NCI-H2227 (cell line): ENCODE data around the gene PLET1.

Source experiments
- DNase-seq: peaks from one replicate; lab custom pipeline; 2025; ENCODE audit not compliant: unreplicated experiment; lab: John Stamatoyannopoulos, UW

PLET1 gene

DNA sequence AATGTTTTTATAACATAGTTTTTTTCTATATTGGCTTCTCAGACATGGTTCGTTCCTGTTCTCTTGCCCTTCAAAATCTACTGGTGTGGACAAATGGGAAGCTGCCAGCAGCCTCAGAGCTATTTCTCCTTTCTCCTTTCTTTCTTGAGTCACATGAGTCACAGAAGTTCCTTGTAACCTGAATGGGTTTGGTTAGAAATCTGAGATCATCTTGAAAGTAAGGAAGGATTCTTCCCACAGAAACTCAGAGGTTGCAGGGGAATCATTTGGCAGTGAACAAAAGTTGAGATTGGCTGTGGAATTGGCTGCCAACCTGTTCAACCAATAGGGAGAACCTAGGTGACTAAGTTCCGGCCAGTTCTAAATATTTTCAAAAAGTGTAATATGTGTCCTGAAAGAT is 12.5 kb downstream of the PLET1 start:
- DNase-seq, result no peak

- no peak for DNase-seq
Observed at GRCh38 chr11:112247201-112247600, 13.5 kb downstream of the PLET1 start.

DNA sequence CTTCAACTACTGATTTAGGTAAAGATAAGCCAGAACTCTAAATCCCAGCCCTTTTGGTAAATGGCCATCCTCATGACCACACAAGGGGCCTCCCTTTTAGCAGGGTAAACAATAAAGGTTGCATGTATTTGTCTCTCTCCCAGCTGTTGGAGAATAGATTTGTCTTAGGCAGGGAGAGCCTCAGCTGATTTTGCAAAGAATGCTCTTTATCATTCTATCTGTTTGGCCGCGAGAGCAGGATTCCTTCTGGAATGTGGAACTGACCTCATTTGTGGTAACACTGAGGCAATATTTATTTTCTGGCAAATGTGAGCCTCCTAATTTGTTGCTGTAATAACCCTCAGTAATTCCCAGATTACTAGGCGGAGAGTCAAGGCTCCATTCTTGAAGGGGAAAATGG is 19.2 kb downstream of the PLET1 start:
- DNase-seq, result no peak

- DNase-seq, result no peak
Observed at GRCh38 chr11:112238041-112238440, 22.6 kb downstream of the PLET1 start.

DNA sequence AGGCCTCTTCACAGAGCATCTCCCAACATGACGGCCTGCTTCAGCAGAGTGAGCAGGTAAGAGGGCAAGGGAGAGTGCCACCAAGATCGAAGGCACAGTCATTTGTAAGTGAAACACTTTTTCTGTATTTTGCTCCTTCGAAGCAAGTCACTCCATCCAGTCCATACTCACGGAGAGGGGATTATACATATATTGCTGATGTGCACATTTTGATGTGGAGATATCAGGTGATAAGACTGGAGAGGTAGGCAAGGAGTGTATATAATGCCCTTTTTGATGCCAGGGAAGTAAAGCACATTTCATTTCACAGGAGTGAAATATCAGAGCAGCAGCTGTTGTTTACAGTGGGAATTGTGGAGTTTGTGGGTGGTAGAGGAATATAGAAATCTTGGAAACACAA is 23.2 kb downstream of the PLET1 start:
- no peak for DNase-seq

- no peak for DNase-seq
Observed at GRCh38 chr11:112235750-112236390, 24.8 kb downstream of the PLET1 start.

DNA sequence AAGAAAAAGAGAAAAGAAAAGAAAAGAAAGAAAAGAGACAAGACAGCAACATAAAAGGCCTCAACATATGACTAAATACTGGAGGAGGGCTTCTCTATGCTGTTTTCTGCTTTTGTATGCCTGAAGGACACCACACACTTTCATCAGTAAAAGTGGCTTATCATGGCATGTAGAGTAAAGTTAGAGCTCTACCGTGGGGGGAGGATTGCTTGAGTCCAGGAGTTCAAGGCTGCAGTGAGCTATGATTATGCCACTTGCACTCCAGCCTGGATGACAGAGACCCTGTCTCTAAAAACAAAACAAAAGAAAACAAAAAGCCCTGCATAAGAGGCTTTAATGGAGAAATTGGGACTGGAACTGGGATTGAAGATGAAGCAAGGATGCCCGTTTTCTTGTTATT is 28.7 kb downstream of the PLET1 start:
- no peak for DNase-seq

DNA sequence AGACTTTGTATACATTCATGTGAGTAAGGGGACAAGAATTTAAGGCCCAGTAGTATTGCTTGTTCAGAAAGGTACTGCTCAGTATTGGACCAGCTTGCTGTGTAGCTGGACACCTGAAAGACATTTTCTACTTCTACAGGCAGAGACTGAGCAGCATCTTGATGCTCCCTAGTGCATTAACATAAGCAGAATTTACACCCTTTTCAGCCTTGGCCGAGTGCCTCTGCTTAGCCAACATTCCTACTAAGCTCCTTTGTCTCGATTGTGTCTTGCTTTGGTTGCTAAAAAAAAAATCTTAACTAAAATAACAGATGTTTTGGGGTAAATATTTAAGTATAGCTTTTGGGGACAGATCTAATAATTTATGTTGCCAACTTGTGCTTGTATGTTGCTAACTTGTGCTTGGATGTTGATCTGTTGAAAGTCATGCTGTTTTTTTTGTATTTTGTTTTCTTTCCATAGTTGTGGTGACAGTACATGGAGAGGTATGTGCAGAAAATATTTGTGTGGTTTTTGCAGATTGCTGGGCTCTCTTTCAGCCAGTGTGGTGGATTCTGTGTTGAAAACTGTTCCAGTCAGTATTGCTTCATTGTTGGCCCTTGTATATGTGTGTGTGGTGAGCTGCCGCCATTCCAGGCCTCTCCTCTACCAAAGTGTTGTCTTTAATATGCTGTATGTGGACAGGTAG is 30.8 kb downstream of the PLET1 start:
- no peak for DNase-seq

DNA sequence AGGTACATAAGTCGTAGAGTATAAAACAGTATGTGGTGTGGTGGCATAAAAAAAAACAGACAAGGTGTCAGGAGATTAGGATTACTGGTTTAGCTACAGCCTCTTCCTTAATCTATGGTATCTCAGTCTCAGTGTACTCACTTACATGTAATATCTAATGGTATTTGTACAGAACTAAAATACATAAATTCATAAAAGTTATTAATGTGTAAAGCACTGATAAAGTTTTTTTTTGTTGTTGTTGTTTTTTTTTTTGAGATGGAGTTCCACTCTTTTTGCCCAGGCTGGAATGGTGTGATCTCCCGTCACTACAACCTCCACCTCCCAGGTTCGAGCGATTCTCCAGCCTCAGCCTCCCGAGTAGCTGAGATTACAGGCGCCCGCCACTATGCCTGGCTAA is 31.5 kb downstream of the PLET1 start:
- DNase-seq, result no peak

GRCh38 chr11:112228706-112229105 is 32.0 kb downstream of the PLET1 start:
- DNase-seq, result no peak

DNA sequence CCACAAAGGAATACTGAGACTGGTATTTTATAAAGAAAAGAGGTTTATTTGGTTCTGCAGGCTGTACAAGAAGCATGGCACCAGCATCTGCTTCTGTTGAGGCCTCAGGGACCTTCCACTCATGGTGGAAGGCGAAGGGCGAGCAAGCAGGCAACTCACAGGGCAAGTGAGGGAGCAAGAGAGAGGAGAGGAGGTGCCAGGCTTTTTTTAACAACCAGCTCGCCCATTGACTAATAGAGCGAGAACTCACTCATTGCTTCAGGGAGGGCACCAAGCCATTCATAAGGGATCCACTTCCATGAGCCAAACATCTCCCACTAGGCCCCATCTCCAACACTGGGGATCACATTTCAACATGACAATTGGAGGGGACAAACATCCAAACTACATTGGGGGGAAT is 33.2 kb downstream of the PLET1 start:
- no peak for DNase-seq

DNA sequence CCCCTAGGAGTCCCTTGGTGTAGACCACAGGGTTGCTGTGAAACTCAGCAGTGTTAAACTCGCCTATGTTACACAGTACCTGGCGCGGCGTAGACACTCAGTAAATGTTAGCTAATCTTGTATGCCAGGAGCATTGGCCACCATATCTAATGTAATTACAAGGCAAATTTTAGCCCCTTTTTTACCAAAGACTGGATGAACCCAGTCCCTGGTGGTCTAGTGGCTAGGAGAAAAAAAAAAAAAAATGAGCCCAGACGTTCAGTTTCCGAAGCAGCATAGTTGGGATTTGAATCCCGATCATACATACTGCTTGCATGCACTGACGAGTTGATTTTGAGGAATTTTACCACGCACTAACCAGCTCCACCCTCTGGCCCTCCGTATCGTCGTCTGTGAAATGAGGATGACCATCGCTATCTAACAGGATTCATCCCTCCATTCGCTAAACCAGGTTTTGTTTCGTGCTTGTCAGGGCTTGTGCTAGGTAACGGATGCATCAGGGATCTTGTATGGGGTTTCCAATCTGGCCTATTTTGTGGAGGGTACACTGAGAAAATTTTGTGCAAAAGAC is 33.7 kb downstream of the PLET1 start:
- peak; percentile 36 for DNase-seq

DNA sequence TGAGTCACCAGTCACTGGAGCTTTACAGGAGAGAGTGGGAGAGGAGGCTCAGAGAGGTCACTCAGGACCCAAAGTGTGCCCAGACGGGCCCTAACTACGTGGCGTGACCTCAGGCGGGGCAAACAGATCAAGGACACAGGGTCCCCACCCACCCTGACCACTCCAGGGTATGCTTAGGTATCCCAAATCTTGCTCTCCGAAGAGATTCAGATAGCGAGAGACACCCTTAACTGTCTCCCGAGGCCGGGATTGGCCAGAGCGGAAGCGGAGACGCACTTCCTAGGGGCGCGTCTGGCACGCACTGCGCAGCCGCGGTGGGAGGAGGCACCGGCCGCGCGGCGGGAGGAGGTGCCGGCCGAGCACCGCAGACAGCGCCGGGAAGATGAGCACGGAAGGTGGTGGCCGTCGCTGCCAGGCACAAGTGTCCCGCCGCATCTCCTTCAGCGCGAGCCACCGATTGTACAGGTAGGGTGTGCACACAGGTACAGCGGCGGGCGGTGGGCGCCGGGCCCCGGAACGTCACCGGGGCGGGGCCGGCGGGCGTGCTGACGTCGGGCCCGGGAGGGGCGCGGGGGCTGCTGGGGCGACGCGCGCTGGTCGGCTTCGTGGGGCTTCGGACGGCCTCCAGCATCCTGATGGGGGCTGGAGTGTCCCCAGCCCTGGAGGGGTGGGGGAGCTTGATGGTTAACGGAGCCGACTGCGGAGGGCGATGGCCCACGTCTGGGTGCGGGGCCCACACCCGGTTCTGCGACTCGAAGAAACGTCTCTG is 34.4 kb downstream of the PLET1 start, which contains the start of gene PTS:
TSS of gene PTS (plus strand) at position 367 of the 769 bp plus-strand sequence. CDS start at position 383, 16 bp downstream.
- DNase-seq, result peak; percentile 91

DNA sequence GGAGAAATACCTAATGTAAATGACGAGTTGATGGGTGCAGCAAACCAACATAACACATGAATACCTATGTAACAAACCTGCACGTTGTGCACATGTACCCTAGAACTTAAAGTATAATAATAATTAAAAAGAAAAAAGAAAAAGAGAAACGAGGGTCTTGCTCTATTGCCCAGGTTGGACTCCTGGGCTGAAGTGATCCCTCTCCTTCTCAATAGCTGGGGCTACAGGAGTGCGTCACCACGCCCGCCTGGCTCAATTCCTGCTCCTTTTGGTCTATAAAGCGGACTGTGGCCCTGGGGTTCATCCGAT is 35.0 kb downstream of the PLET1 start:
- no peak for DNase-seq

DNA sequence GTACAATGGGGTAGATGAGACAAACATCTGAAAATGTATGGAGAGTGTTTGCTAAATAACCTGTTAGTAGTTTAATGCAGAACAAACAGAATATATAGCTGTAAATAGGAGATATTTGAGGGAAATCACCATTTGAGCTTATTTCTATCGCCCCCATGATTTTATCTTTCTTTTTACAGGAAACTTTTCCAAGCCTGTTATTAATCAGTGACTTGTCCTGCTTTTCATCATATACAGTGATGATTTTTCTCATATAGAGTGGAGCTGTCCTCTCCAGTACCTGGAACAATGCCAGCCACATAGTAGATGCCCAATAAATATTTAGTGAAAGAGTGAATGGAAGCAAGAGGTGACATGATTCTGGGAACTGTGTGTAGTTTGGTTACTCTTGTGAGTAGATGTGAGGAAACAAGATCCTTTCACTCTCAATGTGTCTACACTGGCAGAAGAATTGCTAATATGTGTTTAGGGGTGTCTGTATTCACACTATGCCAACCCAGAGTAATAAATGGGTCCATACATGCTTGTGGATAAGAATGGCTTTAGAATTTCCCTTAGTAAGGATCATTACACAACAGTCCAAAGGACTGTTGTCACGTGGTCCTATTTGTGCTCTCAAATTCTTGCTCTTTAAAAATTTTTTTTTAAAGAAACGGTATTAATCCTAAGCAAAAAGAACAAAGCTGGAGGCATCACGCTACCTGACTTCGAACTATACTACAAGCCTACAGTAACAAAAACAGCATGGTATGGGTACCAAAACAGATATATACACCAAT is 36.7 kb downstream of the PLET1 start:
- no peak for DNase-seq

DNA sequence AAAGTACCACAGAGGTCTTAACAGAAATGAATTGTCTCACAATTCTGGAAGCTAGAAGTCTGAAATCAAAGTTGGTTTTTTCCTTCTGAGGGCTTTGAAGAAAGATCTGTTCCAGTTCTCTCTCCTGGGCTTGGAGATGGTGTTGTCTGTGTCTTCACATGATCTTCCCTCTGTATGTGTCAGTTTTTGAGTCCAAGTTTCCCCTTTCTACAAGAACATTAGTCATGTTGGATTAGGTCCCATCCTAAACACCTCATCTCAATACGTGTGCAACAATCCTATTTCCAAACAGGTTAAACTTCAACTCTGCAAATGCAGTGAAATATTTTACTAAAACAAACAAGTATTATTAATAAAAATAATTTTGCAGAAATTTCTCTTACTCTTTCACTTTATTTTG is 37.5 kb downstream of the PLET1 start:
- DNase-seq, result no peak

- no peak for DNase-seq
Observed at GRCh38 chr11:112222303-112222702, 38.4 kb downstream of the PLET1 start.

DNA sequence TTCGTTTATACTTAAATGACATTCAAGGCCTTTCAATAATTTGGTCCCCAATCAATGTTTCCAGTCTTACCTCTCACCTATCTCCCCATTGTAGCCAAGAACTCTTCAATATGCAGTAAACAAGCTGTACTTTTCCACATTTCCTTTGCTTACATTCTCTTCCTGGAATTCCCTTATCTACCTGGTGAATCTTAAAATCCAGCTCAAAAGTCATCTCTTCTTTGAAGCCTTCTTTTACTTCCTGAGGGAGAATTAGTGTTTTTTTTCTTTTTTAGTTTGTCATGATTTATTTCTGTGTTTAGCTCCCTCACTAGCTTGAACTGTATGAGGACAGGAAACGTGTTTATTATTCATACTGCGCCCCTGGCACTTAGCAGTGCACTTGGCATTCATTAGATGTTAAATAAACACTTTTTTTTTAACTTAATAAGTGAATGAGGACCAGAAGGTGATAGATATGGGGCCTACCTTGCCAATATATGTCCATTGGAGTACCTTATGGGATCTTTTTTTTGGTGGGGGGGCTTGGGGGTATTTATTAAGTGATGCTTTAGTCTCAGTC is 39.3 kb downstream of the PLET1 start:
- no peak for DNase-seq

DNA sequence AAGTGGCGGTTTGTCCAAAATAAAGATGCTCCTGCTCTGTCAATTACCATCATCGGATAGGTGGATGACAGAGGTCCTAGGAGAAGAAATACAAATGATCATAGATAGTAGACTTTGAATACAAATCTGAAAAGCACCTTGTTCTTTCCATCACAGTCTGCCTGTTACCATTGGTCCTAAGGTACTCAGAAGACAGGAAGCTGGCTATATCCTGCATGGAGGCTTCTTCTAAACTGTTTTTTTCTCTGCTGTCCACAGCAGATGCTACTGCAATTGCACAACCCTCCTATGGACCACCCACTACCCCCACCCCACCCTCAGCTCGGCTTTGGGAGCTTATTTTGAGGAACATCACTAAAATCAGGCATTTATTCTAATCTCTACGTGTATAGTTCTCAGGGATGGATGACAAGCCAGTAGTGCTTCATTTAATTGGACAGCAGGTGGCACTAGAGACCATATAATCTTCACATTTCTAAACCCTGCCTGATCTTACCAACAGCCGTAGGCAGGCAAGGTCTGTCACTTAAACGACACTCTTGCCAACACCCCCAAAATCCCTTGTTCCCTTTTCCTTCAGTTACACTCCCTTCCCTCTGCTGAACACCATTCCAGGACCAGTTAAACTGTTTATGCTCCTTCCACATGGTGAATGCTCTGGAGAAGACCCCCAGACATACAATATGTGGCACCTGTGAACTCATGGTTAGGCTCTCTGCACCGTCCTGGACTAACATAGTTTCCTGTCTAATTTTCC is 41.0 kb downstream of the PLET1 start:
- peak; percentile 65 for DNase-seq

GRCh38 chr11:112216561-112217105 is 44.0 kb downstream of the PLET1 start:
- DNase-seq, result no peak
